NOMO-1 (cell line): ENCODE results near the gene RIPOR3.
"Not testable (repeated sequence)": the region's sequence is repeated elsewhere in the genome, so short reads cannot be mapped to it uniquely, and the experiment has no call there.

Experiments used
- DNase-seq, 2 experiments: peaks; one replicate each; lab custom pipeline; 2025; ENCODE audit not compliant: unreplicated experiment in 2 of 2; lab: John Stamatoyannopoulos, UW

RIPOR3 gene

GRCh38 chr20:50659975-50660670 lies 31.2 kb downstream of the RIPOR3 start:
- no peak for DNase-seq

- no peak for DNase-seq
These were observed 32.5 kb downstream of the RIPOR3 start for GRCh38 chr20:50658804-50659380.

DNA sequence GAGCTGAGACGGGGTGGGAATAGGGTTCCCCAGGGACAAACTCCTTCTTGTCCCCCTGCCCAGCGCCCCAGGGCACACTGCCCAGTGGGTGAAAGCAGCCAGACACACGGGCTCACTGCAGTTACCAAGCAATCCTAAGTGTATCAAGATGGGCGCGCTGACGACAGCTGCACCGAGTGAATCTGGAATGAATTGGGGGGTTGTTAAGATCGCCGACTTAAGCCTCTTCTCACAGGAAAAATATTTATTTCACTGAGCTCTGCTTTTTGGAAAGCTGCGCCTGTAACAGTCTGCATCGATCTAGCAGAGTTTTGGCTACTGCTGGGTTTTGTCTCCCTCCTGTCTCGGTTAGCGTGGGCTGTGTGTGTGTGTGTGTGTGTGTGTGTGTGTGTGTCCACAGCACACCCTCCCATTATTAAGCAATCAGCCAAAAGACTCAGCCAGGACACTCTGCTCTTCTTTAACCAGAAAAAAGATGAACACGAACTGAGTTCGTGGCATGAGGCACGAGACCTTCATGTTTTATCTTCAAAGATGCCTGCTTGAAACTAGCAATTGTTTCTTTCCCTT lies 35.9 kb downstream of the RIPOR3 start:
- no peak for DNase-seq

GRCh38 chr20:50654904-50655303 lies 36.4 kb downstream of the RIPOR3 start:
- DNase-seq, result no peak

- DNase-seq, result no peak
These were observed 38.5 kb downstream of the RIPOR3 start for GRCh38 chr20:50652702-50653294.

GRCh38 chr20:50651676-50652075 lies 39.7 kb downstream of the RIPOR3 start:
- no peak for DNase-seq

DNA sequence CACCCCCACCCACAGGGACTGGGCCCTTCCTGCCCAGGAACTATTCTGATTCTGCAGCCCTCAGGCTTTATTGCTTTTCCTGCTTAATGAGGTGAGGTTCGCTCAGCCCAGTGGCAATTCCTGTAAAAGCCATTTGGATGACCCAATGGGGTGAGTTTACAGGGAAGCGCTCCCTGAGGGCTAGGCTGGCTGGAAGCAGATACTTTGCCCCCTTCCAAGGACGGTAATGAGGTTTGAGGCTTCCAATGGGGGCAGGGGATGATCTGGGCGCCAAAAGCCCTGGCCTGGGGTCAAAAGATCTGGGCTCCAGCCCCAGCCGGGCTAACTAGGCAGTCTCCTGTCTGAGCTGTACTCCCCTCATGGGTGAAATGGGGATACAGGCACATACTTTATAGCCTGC lies 41.8 kb downstream of the RIPOR3 start:
- DNase-seq, result no peak

DNA sequence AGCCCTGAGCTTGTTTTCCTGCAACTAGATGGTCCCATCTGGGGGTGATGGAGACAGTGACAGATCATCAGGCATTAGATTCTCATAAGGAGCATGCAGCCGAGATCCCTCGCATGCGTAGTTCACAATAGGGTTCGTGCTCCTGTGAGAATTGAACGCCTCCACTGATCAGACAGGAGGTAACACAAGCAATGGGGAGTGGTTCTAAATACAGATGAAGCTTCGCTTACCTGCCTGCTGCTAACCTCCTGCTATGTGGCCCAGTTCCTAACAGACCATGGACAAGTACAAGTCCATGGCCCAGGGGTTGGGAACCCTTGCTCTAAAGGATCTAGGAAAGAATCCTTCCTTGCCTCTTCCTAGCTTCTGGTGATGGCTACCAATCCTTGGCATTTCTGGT lies 42.7 kb downstream of the RIPOR3 start:
- DNase-seq, result no peak

DNA sequence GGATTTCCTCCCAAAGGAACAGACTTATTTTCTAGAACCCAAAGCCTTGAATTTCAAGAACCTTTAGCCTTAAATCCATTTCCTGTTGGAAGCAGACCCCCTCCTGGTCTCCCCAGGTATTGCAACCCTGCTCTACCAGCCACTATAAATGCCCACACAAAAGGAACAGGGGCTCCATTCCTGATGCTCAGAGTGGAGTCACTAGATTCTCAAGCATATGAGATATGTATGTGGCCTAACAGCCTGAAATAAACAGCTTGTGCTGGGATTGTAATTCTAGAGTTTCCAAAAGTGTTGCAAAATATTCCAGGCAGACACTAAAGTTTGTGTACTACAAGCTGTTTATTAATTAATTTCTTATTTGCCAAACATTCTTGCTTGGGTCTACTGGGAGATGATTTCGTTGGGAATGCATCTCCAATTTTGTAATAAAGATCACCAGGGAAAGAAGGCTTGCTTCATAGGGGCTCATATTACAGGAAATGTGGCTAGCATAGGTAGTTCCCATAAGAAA lies 44.8 kb downstream of the RIPOR3 start:
- no peak for DNase-seq

DNA sequence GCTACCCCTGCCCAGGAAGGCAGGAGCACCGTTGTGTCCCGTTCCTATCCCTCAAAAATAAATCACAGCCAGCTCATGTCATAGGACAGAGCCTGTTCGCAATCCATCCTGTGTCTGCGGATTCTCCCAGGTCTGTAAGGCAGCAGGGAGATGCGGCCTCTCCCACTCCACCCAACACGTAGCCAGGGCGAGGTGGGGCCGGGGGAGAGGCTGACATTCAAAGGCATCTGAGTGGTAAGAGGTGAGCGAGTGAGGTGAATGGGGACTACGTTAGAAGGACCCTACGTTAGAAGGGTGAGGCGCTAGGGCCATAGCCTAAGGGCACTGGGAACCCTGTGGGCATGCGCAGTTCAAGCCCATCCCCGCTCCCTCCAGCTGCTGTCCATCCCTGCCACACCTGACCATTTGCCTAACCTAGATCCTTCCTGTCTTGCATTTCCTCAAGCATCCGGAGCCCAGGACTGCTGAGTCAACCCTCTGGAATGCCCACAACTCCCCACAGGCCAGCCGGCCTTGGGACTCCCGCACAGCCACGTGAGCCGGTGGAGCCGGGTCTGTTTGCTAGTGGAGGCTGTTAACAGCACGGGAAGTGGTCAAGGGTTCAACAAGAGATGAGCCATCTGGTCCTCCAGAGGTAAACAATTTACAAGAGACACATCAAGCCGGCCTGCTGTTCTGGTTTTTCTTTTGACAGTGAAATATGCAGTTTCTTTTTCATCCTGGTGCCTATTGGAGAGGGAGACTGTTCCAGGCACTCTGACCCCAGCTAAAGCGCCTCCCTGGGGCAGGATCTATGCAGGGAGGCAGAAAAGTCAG lies 45.9 kb downstream of the RIPOR3 start:
- DNase-seq, result no peak

- no peak for DNase-seq
These were observed 49.0 kb downstream of the RIPOR3 start for GRCh38 chr20:50642288-50642803.

DNA sequence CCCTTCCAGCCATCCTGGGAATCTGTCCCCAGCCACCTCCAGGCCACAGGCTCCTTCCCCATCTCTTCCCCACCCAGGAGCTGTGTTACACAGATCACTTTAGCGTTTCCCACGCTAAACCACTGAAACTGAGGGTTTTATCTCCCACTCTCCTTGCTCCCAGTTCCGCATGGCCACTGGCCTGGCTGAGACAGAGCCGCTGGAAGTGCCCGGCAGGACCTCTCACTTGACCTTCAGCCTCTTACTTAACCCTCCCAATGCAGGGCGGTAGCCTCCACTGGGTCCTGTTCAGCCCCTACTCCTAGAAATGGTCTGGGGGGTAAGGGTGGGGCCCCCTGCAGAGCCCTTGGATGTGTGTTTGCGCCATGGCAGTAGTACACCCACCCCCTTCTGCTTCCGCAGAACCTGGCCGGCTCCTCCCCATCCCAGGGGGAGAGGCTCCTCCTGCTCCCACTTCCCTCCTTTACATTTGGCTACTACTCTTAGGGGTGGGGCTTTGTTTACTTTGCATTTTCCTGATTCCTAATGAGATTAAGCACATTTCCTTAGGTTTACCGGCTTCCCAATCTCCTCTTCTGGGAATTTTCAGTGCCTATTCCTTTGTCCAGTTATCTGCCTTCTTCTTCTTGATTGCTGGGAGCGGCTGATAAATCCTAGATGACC lies 49.6 kb downstream of the RIPOR3 start:
- not testable (repeated sequence) for DNase-seq

GRCh38 chr20:50639971-50640711 lies 51.2 kb downstream of the RIPOR3 start:
- peak; percentile 34 to 36 for DNase-seq

GRCh38 chr20:50638015-50638847 lies 53.1 kb downstream of the RIPOR3 start:
- not testable (repeated sequence) for DNase-seq

DNA sequence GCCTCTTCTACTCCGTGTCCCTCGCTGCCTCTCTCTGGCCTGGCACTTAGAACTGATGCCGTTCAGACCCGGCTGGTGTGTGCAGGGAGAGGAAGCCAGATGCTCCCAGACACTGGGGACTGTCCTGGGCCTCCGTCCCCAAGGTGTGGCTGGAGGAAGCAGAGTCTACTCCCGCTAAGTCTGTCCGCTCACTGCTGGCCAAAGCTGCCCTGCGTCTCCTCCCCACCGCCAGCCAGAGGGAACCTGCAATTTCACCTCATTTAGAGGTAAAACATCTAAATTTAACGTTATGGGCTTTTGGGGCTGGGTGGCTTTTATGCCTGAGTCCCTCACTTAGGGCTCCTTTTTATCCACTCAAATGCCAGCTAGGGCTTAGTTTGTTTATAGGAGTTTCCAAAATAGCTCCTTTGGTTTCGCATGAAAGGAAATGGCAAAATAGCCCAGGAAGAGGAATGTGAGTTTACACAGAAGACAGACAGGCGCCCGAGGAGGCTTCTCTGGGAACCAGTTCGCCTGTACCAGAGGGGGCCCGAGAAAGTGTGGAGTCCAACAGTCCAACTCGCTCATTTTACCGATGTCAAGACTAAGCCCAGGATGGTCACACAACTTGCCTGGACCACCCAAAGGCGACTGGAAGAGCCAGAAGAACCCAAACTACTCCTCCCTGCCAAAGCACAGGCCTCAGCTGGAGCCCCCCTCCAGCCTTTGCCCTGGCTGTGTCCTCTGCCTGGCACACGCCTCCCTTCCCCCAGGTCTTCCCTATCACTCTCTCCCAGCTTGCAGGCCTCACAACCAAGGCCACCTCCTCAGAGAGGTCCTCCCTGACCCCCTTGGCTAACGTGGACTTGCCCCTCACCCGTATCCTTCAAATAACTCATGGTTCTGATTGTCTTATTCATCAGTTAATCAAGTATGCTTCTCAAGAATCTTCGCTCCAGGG lies 54.5 kb downstream of the RIPOR3 start:
- no peak for DNase-seq

DNA sequence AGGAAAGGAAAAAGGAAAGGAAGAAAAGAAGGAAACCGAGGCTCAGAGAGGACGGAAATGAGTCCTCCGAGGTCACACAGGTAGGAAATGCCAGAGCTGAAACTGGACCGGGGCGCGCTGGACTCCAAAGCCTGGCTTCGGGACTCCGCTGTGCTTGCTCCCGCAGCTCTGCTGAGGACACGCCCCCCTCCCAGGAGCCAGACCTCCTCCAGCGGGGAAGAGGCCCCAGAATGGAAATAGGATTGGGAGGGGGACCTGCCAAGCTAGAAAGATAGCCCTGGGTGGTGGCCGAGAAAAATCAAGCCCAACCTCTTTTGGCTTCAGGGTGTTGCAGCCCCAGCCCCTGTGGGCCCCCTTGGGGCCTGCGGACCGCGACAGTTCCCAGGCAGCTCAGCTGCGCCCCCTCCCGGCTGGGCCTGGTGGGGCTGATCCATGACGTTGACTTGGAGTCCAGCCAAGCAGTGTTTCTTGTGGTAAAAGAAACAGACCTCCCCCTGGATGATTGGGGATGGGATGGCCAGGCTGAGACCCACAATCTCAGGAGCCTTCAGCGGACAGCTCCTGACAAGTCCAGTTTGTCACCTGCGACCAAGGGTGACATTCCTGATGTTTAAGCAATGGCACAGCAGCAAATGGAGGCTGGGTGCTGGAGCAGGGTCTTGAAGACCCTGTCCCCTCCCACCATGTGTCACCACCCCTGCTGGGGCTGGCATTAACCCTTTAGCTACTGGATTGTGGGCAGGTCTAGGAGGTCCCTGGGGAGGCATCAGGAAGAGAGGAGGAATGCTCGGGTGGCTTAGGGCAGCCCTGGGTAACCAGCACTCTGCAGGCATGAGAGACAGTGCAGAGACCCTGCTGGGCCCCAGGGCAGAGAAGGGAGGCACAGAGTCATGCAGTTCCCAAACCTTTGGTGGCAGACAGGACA lies 55.4 kb downstream of the RIPOR3 start:
- DNase-seq, result peak; percentile 44 to 49
